Subcutaneous adipose tissue (tissue), 4 donors: ENCODE results near the gene ZNF20. TPM values are rescaled to one million over a fixed set of nuclear protein-coding genes. Genes with fewer than 3 reads are reported as not detected.

Experiments
- CTCF ChIP-seq: fragments of 450-650 bp; IDR thresholded peaks from one replicate; pipeline ENCODE4 v1.5.1; 2016; ENCODE audit warnings: low read depth, mild to moderate bottlenecking, control low read depth, antibody characterized with exemption, moderate library complexity
- total RNA-seq, 4 donors: library from RNA; depleted of rRNA; stranded (reverse); fragments of >200 nt; gene quantifications; one replicate each; pipeline ENCODE4 v1.1.0, GENCODE V29; 2016

ZNF20 gene
- total RNA-seq, 4 donors from 2014 or later = 1.3 to 2.0 (median 1.5) TPM

GRCh38 chr19:12159773-12160414, 19.7 kb upstream of the ZNF20 start:
- no peak for TF ChIP-seq CTCF

GRCh38 chr19:12156223-12157058, 16.3 kb upstream of the ZNF20 start, which contains the start of gene ZNF625:
TSS of gene ZNF625 (minus strand) at chr19:12156734. CDS start at chr19:12156558, 176 bp downstream.
- TF ChIP-seq CTCF = no peak

- TF ChIP-seq CTCF = no peak
These were observed 15.2 kb upstream of the ZNF20 start for GRCh38 chr19:12155324-12155860.

- TF ChIP-seq CTCF = no peak
These were observed 5.2 kb upstream of the ZNF20 start for GRCh38 chr19:12145348-12145747.

- TF ChIP-seq CTCF = no peak
These were observed 1.2 kb upstream of the ZNF20 start for GRCh38 chr19:12141405-12141736.

- TF ChIP-seq CTCF = no peak
These were observed 625 bp upstream of the ZNF20 start for GRCh38 chr19:12140545-12141404.
